Measurements from ENCODE around the gene GPR68. TPM values are rescaled to one million over a fixed set of nuclear protein-coding genes. Genes with fewer than 3 reads are reported as not detected.

GPR68 gene, protein sequence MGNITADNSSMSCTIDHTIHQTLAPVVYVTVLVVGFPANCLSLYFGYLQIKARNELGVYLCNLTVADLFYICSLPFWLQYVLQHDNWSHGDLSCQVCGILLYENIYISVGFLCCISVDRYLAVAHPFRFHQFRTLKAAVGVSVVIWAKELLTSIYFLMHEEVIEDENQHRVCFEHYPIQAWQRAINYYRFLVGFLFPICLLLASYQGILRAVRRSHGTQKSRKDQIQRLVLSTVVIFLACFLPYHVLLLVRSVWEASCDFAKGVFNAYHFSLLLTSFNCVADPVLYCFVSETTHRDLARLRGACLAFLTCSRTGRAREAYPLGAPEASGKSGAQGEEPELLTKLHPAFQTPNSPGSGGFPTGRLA
- 1.4 and 10.6 TPM in 2 replicates for total RNA-seq

DNA sequence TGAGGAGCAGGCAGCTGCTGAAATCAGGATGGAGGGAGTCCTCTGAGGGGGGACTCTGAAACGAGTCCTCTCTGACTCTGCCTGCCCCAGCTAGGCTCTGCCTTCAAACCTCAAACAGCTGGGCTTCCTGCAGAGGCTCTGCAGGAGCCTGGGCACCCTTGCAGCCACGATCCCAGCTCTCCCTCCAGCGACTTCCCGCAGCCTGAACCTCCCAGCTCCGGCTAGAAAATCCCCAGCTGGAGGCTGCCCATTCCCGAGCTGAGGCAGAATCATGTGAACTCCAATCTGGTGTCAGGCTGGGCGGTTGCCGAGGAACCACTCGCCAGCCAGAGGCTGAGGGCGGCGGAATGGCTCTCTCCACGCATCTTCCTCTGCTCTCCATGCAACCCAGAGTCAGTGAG is at the start of gene GPR68:
GPR68 (minus strand) TSS at position 204 of the 401 bp plus-strand sequence. CDS start 9,654 bp downstream, outside the sequence.

Other genes starting within 250 kb of the GPR68 start
- 1.4 and 1.6 TPM in 2 replicates for gene RPS6KA5, start 184.1 kb downstream of the GPR68 start, total RNA-seq
- gene DGLUCY, start 130.6 kb downstream of the GPR68 start, total RNA-seq, result 44.7 and 46.1 TPM in 2 replicates
- gene CCDC88C, start 173.1 kb upstream of the GPR68 start, total RNA-seq, result 0.10 and 0.26 TPM in 2 replicates